Kidney (tissue), 14 donors: ENCODE data around the gene GRAMD4. TPM values are rescaled to one million over a fixed set of nuclear protein-coding genes. Genes with fewer than 3 reads are reported as not detected.

ENCODE experiments used
- DNase-seq, 5 donors: peaks; one replicate each; pipeline ENCODE4 v3.0.0-alpha.2; 2013 to 2020
- FAIRE-seq: peaks from 2 replicates; lab custom pipeline; 2012; peaks lifted over from hg19 to GRCh38; lab: Jason Lieb, UNC
- H3K27ac ChIP-seq, 2 donors: one replicate each; pipeline ENCODE4 v1.7.0; 2013; ENCODE audit warnings: low read depth in 2 of 2, low read length in 2 of 2, inconsistent platforms in 1 of 2
- H3K27me3 ChIP-seq: one replicate; pipeline ENCODE4 v1.7.1; 2013; ENCODE audit warnings: low read length, inconsistent platforms; ENCODE audit not compliant: control insufficient read depth, insufficient read depth
- H3K36me3 ChIP-seq, 3 donors: one replicate each; pipeline versions ENCODE4 v1.7.0 to v1.7.1; 2013; ENCODE audit warnings: low read length in 3 of 3, control low read depth in 1 of 3, inconsistent platforms in 1 of 3; ENCODE audit not compliant: insufficient read depth in 3 of 3, control insufficient read depth in 2 of 3
- H3K4me1 ChIP-seq, 3 donors: one replicate each; pipeline versions ENCODE4 v1.7.0 to v1.7.1; 2013; ENCODE audit warnings: low read length in 3 of 3, inconsistent platforms in 1 of 3, low read depth in 1 of 3; ENCODE audit not compliant: control insufficient read depth in 2 of 3, insufficient read depth in 2 of 3
- H3K4me3 ChIP-seq, 3 donors: one replicate each; pipeline versions ENCODE4 v1.7.0 to v1.8.1; 2013; ENCODE audit warnings: low read length in 3 of 3, control low read depth in 1 of 3, inconsistent platforms in 1 of 3
- H3K9ac ChIP-seq, 3 donors: one replicate each; pipeline versions ENCODE4 v1.7.0 to v1.7.1; 2013; ENCODE audit warnings: low read length in 3 of 3, control low read depth in 1 of 3, inconsistent platforms in 1 of 3
- H3K9me3 ChIP-seq, 3 donors: one replicate each; pipeline versions ENCODE4 v1.7.0 to v1.7.1; 2013; ENCODE audit warnings: low read length in 3 of 3, control low read depth in 1 of 3, inconsistent platforms in 1 of 3; ENCODE audit not compliant: control insufficient read depth in 2 of 3, insufficient read depth in 1 of 3
- CTCF ChIP-seq: IDR thresholded peaks from 3 replicates; pipeline ENCODE4 v1.5.1; 2012; ENCODE audit warnings: mild to moderate bottlenecking, moderate library complexity, borderline replicate concordance; ENCODE audit not compliant: insufficient read depth; ENCODE audit errors: extremely low read depth
- intact Hi-C: fragments of 100-400 bp; cut with DNase I; formaldehyde crosslinking; loops from one replicate; pipeline ENCODE4 v1.11.1; 2022
- polyA plus RNA-seq: library from polyadenylated mRNA; stranded (reverse); fragments of 350-450 nt; fragmentation: Illumina TruSeq; extraction: RNeasy Lipid Tissue Mini Kit (QIAGEN cat#74804); gene quantifications from one replicate; pipeline ENCODE4 v1.2.3, GENCODE V29; 2014; ENCODE audit warnings: low read depth, low replicate concordance; ENCODE audit not compliant: insufficient read depth
- total RNA-seq: library from RNA; stranded (reverse); fragmentation: NEBNext Ultra II Directional; extraction: Animal tissue kit (Norgen Biotek cat#: 25700); gene quantifications from one replicate; pipeline ENCODE4 v1.2.1, GENCODE V29; 2021
- donor health status: control.
- donor health status: control.
- donor health status: control.
- donor health status: control.
- donor health status: control.
- donor health status: DM: yes; HTN: yes; CAD: no.
- donor health status: Normal renal cell carcinoma (clear cell type).

GRAMD4 gene
- total and polyA plus RNA-seq, 2 donors from 2014 or later = 12.1 to 58.2 TPM

GRCh38 chr22:46710806-46711205 is 90.6 kb downstream of the GRAMD4 start:
- no peaks in the 10 kb centered on the region for H3K9me3 ChIP-seq
- no peak overlapping the region for H3K4me3 ChIP-seq
- DNase-seq (no peak), FAIRE-seq (no peak)
- no peaks in the 10 kb centered on the region for H3K4me1 ChIP-seq
- no peak for TF ChIP-seq CTCF
- no peak overlapping the region for H3K27ac ChIP-seq
- H3K36me3 ChIP-seq = peaks cover 3 to 43% (median 33%) of the 10 kb centered on the region in 3 donors
- H3K27me3 ChIP-seq = no peaks in the 10 kb centered on the region
- intact Hi-C loops = no loop called here
- no peak overlapping the region for H3K9ac ChIP-seq

- intact Hi-C loops = no loop called here
- Histone ChIP-seq H3K36me3 (peaks cover 6 to 36% (median 29%) of the 10 kb centered on the region in 3 donors), H3K27ac (no peak overlapping the region), H3K9me3 (no peaks in the 10 kb centered on the region), H3K9ac (no peak overlapping the region), H3K27me3 (no peaks in the 10 kb centered on the region), H3K4me1 (no peaks in the 10 kb centered on the region), H3K4me3 (no peak overlapping the region)
- no peak for DNase-seq
- no peak for TF ChIP-seq CTCF
- no peak for FAIRE-seq
These were observed 92.1 kb downstream of the GRAMD4 start for GRCh38 chr22:46712288-46712687.

GRCh38 chr22:46714550-46714949 is 94.4 kb downstream of the GRAMD4 start:
- no peak overlapping the region for H3K27ac ChIP-seq

More at GRCh38 chr22:46714550-46714949, 94.4 kb downstream of the GRAMD4 start:
- TF ChIP-seq CTCF = no peak
- H3K9ac ChIP-seq = no peak overlapping the region
- no peaks in the 10 kb centered on the region for H3K27me3 ChIP-seq
- DNase-seq (no peak), FAIRE-seq (no peak)
- intact Hi-C loops = no loop called here
- peaks cover 9 to 32% (median 26%) of the 10 kb centered on the region in 3 donors for H3K36me3 ChIP-seq
- H3K4me1 ChIP-seq = no peaks in the 10 kb centered on the region
- no peaks in the 10 kb centered on the region for H3K9me3 ChIP-seq
- no peak overlapping the region for H3K4me3 ChIP-seq
